HCEC 1CT (cell line): Measurements from ENCODE around the gene B4GALT7.
A peak's percentile ranks its signal among the peaks of the same experiment; 100 is the strongest.
"Not testable (repeated sequence)": the region's sequence is repeated elsewhere in the genome, so short reads cannot be mapped to it uniquely, and the experiment has no call there.

Source experiments
- DNase-seq: peaks from one replicate; pipeline ENCODE4 v3.0.0-alpha.2; 2017

Gene B4GALT7, protein sequence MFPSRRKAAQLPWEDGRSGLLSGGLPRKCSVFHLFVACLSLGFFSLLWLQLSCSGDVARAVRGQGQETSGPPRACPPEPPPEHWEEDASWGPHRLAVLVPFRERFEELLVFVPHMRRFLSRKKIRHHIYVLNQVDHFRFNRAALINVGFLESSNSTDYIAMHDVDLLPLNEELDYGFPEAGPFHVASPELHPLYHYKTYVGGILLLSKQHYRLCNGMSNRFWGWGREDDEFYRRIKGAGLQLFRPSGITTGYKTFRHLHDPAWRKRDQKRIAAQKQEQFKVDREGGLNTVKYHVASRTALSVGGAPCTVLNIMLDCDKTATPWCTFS

DNA sequence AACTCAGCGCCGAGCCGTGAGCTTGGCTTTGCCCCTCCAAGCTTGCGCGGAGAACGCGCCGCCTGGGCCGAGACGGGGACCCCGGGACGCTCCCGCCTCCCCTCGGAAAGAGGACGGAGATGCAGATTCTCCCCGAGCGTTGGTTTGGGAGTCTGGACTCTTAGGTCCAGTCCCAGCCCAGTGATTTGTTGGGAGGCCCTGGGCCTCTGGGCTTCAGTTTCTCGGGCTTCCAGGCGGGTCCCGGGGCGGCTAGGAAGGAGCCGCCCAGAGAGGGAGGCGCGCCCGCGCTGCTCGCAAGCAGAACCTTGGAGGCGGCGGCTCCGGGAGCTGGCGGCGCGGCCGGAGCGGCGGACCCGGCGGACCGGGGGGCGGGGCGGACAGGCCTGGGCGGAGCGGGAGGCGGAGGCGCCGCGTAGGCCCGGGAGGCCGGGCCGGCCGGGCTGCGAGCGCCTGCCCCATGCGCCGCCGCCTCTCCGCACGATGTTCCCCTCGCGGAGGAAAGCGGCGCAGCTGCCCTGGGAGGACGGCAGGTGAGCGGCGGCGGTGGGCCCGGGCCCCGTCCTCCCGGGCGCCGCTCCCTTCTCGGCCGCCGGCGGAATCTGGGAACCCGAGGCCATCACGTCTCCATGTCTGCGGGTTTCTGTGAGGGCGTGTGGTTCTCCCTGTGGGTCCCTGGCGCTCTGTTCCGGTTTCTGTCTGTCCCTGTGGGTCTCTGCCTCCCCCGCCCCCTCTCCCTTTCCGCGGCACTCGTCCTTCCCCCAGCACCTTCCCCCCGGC lies at the start of gene B4GALT7:
Gene B4GALT7, plus strand, starts transcription at position 402 of the 777 bp plus-strand sequence. Its CDS starts 79 bp downstream, at position 481.
- DNase-seq: peak; percentile 79

DNA sequence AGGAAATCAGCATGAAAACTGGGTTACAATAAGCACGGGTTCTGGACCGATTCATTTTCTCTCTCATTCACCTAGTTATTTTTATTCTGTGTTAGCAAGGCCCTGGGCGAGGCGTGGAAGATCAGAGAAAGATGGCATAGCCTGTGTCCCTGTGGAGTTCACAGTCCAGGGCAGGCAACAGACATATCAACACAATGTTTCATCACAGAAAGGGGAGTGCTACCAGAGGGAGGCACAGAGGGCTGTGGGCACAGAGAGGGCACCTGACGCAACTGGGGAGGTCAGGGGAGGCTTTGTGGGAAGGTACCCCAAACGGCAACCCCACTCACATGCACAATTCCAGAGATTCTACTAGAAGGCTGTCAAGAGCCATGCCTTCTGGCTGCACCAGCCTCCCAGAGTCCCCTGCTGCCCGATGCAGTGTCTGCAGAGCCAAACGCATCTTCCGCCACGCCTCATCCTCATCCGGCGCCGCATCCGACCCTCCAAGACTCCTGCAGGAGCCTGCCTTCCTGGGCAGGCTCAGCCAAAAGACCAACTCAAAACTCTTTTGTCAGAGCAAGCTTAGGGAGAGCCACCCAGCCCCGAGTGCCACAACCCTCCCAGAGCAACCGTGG lies 47.0 kb upstream of the B4GALT7 start:
- DNase-seq: peak; percentile 31

DNA sequence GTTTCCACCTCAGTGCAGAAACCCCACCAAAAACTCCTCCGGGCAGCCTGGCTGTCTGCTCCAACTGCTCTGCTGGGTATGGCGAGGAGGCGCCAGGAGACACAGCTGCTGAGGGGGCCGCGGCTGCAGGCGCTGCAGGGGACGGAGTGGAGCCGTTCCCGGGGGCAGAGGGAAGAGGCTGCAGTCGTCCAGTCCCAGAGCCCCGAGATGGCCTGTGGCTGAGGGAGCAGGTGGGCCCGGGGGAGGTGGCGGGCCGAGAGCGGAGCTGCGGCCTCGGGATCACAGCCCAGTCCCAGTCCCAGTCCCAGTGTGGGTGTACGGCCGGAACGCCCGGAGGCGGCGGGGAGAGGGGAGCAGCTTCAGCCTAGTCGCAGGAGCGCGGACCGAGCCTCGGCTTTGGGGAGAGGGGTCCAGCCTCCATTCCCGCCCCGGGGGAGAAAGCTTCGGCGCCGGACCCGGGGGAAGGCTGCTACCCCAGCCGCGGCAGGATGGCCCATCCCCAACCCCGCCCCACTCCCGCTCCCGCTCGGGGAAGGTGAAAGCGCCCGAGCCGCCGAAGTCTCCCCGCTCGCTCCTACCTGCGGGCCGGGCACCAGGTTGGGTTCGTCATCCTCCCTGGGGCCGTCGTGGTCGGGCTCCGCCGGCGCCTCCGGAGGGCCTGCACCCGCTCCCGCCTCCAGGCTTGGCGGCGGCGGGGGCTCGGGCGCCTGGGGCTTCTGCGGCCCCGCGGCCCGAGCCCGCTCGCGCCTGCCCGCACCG lies 46.1 kb upstream of the B4GALT7 start:
- peak; percentile 7 for DNase-seq

DNA sequence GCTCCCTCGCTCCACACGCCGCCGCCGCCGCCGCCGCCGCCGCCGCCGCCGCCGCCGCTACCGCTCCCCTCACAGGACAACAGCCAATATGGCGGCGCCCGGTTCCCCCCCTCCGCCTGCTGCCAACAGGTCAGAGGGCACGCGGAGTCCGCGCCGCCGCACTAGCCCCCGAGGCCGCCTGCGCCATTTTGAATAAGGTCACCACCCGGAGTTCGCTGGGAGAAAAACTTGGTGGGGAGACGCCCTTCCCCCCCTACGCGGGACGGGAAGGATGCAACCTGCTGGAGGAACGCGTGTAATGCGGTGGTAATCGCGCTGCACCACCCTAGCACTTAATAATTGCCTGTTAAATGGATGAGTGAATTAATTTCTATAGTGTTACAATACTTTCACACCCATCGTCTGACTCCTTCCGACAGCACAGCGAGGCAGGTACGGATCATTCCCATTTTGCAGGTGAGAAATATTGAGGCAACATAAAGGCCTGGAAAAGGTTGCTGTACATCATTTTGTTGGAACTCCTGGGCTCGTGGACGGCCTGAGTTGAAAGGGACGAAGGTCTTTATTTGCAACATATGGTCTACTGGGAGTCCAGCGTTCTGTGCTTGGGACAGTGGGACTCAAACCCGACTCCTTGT lies 45.3 kb upstream of the B4GALT7 start, which contains the start of gene FAM193B:
Gene FAM193B, minus strand, starts transcription at position 90 of the 638 bp plus-strand sequence. CDS start 105 bp downstream, outside the sequence.
- peak; percentile 89 for DNase-seq

DNA sequence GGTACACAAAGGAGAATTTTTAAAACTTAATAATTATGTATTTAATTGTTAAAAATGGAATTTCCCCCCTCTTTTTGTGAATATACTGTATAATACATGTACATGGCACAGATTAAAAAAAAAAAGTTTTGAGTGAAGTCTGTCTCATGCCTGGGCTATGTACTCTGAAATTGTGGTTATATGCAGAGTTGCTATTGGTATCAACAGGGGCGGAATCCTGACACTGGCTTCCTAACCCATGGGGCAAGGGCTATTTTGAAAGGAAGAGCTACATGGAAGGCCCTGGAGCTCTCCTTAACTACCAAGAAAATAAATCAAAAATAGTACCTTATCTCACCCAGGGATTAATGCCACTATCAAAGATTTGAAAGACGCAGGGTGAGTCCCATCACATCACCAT lies 44.7 kb upstream of the B4GALT7 start:
- no peak for DNase-seq

DNA sequence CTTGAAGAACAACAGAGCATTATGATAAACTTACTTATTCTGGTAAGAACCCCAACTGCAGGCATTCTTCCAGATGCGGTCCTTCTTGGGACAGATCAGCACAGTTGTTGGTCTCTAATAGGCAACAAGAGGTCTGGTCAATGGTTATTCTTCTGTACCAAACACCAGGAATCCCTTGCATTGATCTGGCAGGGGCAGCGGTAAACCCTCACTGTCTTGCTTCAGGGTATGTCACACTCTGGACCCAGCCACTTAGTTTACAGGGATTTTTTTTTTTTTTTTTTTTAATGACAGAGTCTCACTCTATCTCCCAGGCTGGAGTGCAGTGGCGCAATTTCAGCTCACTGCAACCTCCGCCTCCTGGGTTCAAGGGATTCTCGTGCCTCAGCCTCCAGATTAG lies 44.3 kb upstream of the B4GALT7 start:
- DNase-seq: no peak

DNA sequence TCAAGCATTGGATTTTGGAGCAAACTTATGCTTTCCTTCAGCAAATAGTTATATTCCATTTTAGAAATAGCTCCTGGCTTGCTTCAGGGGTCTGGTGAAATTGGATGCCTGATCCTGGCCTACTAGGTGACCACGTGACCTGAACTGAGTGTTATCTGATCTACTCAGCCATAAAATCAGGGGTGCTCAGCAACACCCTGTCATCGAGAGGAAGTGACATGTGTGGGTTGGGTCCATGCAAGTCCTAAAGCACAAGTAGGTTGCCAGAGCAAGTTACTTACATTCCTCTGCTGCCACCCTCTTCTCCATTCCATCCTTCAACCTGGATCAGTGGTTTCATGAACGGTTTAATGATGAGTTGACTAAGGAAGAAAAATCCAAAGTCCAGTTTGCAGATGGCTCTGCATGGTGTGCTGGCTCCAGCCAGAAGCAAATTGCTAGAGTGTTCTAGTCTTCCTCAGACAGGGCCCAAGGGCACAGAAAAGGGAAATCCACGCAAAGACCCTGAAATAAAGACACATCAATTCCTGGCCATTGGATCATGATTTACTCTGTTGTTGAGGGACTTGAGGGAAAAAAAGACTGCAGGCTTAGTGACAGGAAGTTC lies 42.8 kb upstream of the B4GALT7 start:
- no peak for DNase-seq

DNA sequence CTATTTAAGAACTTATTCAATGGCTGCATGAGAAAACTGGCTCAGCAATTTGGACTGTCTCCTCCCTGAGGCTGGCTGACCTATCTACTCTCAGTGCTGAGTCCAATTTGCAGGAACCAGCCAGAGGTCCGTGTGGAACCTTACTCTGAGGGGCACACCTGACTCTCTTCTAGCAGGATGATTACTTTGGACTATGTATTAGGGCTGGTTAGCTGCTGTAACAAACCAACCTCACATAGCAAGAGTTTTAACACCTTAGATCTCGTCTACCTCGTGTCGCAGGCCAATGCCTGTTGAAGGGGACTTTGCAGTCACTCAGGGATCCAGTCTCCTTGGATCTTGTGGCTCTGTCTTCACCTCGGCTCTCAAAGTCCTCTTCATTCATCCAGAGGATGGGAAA lies 42.1 kb upstream of the B4GALT7 start:
- DNase-seq: no peak

DNA sequence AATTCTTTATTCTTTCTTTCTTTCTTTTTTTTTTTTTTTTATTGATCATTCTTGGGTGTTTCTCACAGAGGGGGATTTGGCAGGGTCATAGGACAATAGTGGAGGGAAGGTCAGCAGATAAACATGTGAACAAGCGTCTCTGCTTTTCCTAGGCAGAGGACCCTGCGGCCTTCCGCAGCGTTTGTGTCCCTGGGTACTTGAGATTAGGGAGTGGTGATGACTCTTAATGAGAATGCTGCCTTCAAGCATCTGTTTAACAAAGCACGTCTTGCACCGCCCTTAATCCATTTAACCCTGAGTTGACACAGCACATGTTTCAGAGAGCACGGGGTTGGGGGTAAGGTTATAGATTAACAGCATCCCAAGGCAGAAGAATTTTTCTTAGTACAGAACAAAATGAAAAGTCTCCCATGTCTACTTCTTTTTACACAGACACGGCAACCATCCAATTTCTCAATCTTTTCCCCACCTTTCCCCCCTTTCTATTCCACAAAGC lies 40.4 kb upstream of the B4GALT7 start:
- not testable (repeated sequence) for DNase-seq

DNA sequence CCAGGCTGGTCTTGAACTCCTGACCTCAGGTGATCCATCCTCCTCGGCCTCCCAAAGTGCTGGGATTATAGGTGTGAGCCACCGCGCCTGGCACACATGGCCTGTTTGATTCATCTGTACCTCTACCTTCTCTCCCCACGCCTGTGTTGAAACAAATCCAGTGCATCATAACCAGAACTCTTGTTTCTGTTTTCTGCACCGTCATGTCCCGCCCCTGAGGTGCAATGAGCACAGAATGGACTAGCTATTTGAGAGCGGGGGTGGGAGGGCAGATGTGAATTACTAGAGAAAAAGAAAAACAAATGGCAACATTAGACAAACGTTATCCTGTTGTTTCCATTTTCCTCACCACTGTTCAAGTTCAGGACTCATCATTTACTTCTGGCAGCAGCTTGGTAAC lies 34.9 kb upstream of the B4GALT7 start:
- no peak for DNase-seq

DNA sequence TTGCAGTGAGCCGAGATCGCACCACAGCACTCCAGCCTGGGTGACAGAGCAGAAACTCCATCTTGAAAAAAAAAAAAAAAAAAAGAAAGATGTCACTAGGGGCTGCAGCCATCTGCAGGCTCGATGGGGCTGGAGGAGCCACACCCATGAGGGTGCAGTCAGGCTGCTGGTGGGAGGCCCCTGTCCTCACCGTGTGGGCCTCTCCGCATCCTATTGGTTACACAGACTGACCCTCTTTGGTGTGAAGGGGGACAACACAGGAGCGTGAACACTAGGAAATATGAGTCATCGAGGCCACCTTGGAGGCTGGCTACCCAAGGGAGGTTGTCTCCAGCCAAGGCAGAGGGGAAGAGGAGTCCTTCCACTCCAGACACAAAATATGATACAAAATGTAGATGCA lies 31.6 kb upstream of the B4GALT7 start:
- no peak for DNase-seq

DNA sequence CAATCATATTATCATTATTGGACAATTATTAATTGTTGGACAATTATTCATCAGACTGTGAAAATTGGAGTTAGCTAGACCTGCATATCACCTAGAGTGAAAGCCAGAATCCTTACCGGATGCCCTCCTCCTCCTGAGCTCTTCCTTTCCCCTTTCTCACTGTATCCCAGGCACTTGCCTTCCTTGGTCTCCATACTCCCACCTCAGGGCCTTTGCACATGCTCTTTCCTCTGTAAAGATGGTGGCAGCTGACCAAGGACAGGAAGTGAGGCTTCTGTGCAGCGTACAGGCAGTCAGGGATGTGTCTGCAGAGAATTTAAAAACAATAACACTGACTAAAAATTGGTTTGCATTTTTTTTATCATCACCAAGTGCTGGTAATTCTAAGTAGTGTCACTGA lies 30.0 kb upstream of the B4GALT7 start:
- DNase-seq: no peak

DNA sequence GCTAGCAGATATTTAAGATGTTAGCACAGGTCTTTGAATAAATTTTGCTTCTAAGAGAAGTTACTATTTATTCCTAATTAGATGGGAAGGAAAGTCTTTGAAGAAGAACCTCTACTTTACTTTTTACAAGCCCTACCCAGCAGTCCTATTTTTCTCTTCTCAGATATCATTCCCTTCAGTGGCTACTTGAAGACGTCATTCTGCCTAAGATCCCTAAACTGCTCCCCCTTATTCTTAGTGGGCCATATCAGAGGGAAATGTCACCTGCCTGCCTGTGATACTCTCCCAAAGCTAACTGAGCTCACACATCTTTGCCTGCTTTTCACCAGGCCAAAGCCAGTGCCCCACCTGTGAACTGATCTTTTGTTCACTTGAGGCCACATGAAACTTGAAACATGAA lies 24.4 kb upstream of the B4GALT7 start:
- DNase-seq: no peak

DNA sequence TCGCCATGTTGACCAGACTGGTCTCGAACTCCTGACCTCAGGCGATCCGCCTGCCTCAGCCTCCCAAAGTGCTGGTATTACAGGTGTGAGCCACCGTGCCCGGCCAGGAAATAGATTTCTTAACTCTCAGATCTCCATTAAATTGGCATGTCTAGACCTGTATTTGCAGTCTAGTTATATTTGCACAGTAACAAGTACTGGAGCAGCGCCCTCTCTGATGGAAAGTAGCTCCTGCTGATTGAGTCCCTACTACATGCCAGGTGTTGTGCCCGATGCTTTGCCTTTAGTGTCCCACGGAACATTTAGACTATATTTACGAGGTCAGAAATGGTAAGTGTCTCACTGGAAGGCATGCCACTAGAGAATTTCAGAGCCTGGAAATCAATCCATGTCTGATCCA lies 23.8 kb upstream of the B4GALT7 start:
- no peak for DNase-seq

DNA sequence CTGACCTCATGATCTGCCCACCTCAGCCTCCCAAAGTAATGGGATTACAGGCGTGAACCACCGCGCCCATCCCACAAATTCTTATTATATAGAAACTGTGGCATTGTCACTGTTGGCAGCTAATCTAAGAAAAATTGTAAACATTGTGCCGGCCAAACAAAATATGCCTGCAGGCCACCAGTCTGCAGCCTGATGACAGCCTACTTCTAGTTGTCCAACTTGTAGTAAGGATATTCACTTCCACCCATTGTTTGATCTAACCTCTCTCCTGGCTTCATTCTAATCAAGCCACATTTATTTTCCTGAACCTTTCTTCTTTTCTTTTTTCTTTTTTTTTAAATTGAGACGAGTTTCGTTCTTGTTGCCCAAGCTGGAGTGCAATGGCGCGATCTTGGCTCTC lies 21.6 kb upstream of the B4GALT7 start:
- no peak for DNase-seq

DNA sequence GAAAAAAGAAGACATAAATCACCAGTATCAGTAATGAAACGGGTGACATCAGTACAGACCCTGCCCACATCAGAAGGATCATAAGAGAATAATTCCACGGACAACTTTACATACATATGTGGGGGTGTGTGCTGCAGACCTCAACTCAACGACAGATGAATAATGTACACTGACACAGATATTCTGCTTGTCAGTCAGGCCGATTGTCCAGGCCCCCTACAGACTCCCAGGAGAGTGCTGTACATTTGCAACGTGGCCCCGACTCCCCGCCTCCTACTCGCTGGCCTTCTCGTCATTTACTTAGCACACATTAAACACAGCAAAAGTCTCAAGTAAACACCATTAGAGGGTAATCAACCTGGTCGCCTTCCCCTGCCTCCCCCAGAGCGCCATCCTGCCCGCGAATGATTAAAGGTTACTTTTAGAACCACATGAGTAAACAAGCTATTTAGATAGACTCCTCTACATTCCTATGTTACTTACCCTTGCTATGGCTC lies 11.5 kb upstream of the B4GALT7 start:
- DNase-seq: no peak

DNA sequence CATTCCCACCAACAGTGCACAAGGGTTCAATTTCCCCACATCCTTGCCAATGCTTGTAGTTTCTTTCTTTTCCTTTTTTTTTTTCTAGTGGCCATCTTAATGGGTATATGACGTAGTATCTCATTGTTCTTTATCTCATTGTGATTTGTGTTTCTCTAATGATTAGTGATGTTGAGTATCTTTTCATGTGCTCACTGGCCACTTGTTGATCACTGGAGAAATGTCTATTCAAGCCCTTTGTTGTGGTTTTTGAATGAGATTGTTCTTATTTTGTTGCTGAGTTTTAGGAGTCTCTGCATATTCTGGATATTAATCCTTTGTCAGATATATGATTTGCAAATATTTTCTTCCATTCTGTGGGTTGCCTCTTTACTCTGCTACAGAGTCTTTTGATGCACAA lies 9.5 kb upstream of the B4GALT7 start:
- DNase-seq: no peak

DNA sequence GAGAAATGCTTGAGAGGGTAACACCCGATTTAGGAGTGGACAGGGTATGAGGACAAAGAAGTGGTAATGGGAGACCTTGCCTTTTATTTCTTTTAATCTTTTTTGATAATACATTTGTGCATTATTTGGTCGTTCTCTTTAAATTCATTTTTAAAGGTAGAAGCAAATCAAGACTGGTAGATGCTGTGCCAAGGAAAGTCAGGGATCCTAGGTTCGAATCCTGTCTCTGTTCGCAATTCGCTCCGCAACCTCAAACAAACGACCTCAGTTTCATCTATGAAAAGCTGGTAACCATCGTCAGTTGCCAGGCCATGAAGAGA lies 8.3 kb upstream of the B4GALT7 start:
- DNase-seq: no peak

DNA sequence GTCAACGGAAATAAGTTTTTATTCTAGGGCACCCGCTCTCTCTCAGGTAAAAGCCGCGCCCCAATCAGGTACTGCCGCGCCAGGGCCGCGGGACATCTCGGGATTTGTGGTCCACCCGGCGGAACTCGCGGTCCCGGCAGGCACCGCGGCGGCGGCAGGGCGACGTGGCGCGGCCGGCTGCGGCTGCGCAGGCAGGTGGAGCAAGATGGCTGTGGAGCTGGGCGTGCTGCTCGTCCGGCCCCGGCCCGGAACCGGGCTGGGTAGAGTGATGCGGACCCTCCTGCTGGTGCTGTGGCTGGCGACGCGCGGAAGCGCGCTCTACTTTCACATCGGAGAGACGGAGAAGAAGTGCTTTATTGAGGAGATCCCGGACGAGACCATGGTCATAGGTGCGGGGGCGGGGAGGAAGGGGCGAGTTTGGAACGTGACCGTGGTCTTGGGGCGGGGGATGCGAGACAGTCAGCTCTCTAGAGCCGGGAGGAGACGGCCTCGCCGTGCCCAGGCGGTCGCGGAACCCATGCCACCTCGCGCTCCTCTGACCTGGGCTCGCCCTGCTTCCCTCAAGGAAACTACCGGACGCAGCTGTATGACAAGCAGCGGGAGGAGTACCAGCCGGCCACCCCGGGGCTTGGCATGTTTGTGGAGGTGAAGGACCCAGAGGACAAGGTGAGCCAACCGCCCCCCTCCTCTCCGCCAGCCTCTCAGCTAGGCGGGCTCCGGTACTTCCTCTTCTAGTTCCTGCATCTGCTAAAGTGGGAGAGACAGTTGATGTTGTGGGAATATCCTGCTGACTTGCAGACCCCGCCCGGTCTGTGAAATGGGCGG lies 7.7 kb upstream of the B4GALT7 start, which contains the start of gene TMED9:
Gene TMED9, plus strand, starts transcription at position 194 of the 825 bp plus-strand sequence. Its CDS starts 12 bp downstream, at position 206.
- DNase-seq: peak; percentile 82

DNA sequence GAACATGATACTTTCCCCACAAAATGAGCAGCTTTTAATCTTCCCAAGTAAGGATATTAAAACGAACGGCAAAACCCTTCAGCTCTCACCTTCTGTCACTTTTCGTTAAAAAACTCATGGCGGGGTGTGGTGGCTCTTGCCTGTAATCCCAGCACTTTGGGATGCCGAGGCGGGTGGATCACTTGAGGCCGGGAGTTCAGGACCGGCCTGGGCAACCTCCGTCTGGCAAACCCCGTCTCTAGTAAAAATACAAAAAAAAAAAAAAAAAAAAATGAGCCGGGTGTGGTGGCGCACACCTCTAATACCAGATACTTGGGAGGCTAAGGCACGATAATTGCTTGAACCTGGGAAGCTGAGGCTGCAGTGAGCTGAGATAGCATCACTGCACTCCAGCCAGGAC lies 7.0 kb upstream of the B4GALT7 start:
- DNase-seq: no peak

DNA sequence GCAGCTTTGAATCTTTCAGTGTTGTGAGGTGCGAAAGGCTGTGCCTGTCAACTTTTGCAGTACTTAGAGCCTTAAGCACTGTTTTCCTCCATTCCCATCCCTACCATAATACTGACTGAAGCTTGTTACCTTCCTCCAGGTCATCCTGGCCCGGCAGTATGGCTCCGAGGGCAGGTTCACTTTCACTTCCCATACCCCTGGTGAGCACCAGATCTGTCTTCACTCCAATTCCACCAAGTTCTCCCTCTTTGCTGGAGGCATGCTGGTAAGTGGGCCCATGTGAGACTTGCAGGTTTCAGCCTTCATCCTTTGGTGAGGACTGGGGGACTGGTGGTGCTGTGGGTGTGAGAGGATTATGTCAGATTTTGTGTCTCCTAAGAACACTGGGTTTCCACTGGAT lies 6.4 kb upstream of the B4GALT7 start:
- DNase-seq: no peak
